Right atrium auricular region (tissue), 2 donors: ENCODE data around the gene GNLY. TPM values are rescaled to one million over a fixed set of nuclear protein-coding genes. Genes with fewer than 3 reads are reported as not detected.
A peak's percentile ranks its signal among the peaks of the same experiment; 100 is the strongest.

Source experiments
- DNase-seq: peaks from one replicate; pipeline ENCODE4 v3.0.0-alpha.2; 2019; ENCODE audit warnings: low spot score
- H3K27ac ChIP-seq, 2 donors: fragments of 200-600 bp; sonication (generic); 1 replicate in 1 of 2; 2 replicates in 1 of 2; pipeline ENCODE4 v1.5.1; 2016 to 2019
- H3K27me3 ChIP-seq, 2 donors: fragments of 200-600 bp; sonication (generic); one replicate each; pipeline versions ENCODE4 v1.5.1 to v1.6.0; 2017 to 2019
- H3K36me3 ChIP-seq: fragments of 200-600 bp; sonication (generic); one replicate; pipeline ENCODE4 v1.5.1; 2016
- H3K4me1 ChIP-seq, 2 donors: fragments of 200-600 bp; sonication (generic); one replicate each; pipeline versions ENCODE4 v1.5.1 to v1.6.0; 2017 to 2019
- H3K4me3 ChIP-seq, 2 donors: fragments of 200-600 bp; sonication (generic); 1 replicate in 1 of 2; 2 replicates in 1 of 2; pipeline ENCODE4 v1.5.1; 2017 to 2019; ENCODE audit warnings: mild to moderate bottlenecking in 1 of 2, moderate library complexity in 1 of 2
- H3K9me3 ChIP-seq, 2 donors: fragments of 200-600 bp; sonication (generic); one replicate each; pipeline ENCODE4 v1.5.1; 2019
- total RNA-seq, 2 donors: library from RNA; depleted of rRNA; stranded (reverse); fragments of >200 nt; gene quantifications; one replicate each; pipeline ENCODE4 v1.1.0, GENCODE V29; 2016
- TF ChIP-seq, protein P1 (sequence below), 2 donors: fragments of 200-600 bp; sonication (generic); IDR thresholded peaks; one replicate each; pipeline ENCODE4 v1.5.1; 2019; ENCODE audit warnings: antibody characterized with exemption in 2 of 2

The GNLY gene
- total RNA-seq, 2 donors from 2014 or later = 1.4 TPM; not detected in 1

- Histone ChIP-seq H3K4me3 (no peak overlapping the region), H3K4me1 (peaks cover 0 to 34% of the 10 kb centered on the region in 2 donors), H3K9me3 (no peaks in the 10 kb centered on the region), H3K27ac (peak overlapping the region in 1 of 2 donors; percentile 41), H3K36me3 (no peaks in the 10 kb centered on the region), H3K27me3 (no peaks in the 10 kb centered on the region)
- TF ChIP-seq, protein P1, sequence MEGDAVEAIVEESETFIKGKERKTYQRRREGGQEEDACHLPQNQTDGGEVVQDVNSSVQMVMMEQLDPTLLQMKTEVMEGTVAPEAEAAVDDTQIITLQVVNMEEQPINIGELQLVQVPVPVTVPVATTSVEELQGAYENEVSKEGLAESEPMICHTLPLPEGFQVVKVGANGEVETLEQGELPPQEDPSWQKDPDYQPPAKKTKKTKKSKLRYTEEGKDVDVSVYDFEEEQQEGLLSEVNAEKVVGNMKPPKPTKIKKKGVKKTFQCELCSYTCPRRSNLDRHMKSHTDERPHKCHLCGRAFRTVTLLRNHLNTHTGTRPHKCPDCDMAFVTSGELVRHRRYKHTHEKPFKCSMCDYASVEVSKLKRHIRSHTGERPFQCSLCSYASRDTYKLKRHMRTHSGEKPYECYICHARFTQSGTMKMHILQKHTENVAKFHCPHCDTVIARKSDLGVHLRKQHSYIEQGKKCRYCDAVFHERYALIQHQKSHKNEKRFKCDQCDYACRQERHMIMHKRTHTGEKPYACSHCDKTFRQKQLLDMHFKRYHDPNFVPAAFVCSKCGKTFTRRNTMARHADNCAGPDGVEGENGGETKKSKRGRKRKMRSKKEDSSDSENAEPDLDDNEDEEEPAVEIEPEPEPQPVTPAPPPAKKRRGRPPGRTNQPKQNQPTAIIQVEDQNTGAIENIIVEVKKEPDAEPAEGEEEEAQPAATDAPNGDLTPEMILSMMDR (IDR thresholded peaks at IDR 0.05) = no peak
- DNase-seq = no peak
Measured at GRCh38 chr2:85678377-85678776, 15.8 kb upstream of the GNLY start.

DNA sequence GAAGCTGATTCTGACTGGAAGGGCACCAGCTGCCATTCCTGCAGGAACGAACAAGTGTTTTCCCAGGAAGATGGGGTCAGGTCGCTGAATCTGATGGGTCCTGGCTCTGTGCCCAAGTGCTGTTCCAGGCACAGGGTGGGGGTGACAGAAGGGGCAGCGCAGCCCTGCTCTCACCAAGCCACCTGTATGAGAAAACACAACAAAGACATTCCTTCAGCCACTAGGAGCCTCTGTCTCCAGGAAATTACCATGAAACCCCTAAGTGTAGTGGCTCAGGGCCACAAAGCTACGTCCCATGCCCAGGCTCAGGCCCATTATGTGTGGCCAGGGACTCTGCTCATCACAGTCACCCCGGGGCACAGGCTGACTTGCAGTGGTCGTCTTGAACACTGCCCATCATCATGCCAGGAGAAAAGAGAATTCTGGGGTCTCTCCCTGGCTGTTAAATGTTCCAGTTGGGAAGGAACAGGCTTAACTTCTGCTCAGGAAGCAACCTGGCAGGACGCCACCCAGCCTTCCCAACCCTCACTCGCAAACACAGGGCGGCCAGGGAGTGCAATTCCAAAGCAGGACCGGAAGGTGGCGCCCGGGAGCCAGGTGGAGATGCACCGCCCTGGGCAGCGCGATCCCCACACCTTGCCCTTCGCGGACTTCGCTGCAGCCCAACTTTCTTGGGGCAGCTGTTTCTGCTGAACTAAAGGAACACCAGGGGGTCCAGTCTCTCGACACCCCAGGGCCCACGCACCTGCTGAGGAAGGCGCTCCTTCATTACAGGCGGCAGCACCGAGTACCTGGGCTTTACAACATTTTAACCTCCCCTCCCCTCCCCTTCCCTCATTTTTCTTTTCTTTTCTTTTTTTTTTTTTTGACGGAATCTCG, 15.1 kb upstream of the GNLY start:
- H3K36me3 ChIP-seq = no peaks in the 10 kb centered on the region
- H3K9me3 ChIP-seq = no peaks in the 10 kb centered on the region
- H3K4me1 ChIP-seq = peaks cover 0 to 34% of the 10 kb centered on the region in 2 donors
- peak; percentile 94 for DNase-seq
- H3K27me3 ChIP-seq = no peaks in the 10 kb centered on the region
- TF ChIP-seq, protein P1 (IDR thresholded peaks at IDR 0.05) = peak; percentile 98 to 99
- no peak overlapping the region for H3K4me3 ChIP-seq
- peak overlapping the region in 1 of 2 donors; percentile 41 for H3K27ac ChIP-seq

DNA sequence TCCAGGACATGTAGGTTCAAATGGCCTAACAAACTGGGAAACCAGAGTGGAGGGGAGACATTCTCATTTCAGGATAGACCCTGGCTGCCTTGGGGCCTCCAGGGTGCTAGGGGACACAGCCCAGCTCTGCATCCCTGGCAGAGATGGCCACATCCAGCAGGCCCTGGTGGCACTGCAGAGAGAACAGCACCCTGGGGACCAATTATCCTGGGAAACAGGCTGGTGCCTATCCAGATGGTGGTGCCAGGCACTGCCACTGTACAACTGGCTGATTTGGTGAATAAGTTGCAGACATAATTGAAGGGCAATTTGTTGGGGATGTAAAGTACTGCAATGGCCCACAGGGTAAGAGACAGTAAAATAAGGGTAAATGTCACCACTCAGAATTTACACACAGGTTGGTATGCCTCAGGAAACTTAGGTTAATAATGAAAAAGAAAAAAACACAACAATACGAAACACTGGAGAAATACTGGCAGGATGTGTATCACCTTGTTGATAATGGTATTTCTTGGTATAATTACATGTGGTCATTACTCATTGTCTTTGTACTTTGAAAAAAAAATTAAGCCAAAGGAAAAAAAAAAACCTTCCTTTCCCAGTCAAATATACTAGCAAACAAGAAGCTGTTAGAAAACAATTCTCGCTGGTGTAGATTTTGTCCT, 13.3 kb upstream of the GNLY start:
- H3K36me3 ChIP-seq = no peaks in the 10 kb centered on the region
- no peak for DNase-seq
- no peaks in the 10 kb centered on the region for H3K27me3 ChIP-seq
- peaks cover 0 to 34% of the 10 kb centered on the region in 2 donors for H3K4me1 ChIP-seq
- H3K9me3 ChIP-seq = no peaks in the 10 kb centered on the region
- peak overlapping the region; percentile 26 to 58 for H3K27ac ChIP-seq
- no peak overlapping the region for H3K4me3 ChIP-seq
- TF ChIP-seq, protein P1 (IDR thresholded peaks at IDR 0.05) = no peak

DNA sequence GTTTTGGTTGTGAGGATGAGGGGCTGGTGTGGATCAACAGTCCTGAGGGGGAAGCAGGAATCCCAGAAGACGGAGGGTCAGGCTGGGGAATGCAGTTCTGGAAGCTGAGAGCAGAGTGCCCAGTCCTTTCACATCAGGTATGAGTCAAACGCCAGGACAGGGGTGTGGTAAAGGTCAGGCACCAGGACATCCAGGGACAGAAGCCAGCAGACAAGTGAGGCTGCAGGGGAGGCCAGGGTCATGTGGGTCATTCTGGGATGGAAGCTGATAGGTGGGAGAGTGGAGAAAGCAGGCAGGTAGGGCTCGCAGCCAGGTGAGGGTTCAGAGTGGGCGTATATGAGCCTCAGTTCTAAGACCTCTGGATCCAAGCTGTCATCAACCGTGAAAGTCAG, 12.8 kb upstream of the GNLY start:
- no peaks in the 10 kb centered on the region for H3K9me3 ChIP-seq
- peak overlapping the region; percentile 7 to 58 for H3K27ac ChIP-seq
- DNase-seq = no peak
- peaks cover 0 to 34% of the 10 kb centered on the region in 2 donors for H3K4me1 ChIP-seq
- H3K36me3 ChIP-seq = no peaks in the 10 kb centered on the region
- TF ChIP-seq, protein P1 (IDR thresholded peaks at IDR 0.05) = no peak
- H3K27me3 ChIP-seq = no peaks in the 10 kb centered on the region
- H3K4me3 ChIP-seq = no peak overlapping the region

GRCh38 chr2:85681776-85682175, 12.4 kb upstream of the GNLY start:
- Histone ChIP-seq H3K36me3 (no peaks in the 10 kb centered on the region), H3K9me3 (no peaks in the 10 kb centered on the region), H3K27ac (peak overlapping the region in 1 of 2 donors; percentile 7), H3K4me1 (peaks cover 0 to 34% of the 10 kb centered on the region in 2 donors), H3K4me3 (no peak overlapping the region), H3K27me3 (no peaks in the 10 kb centered on the region)
- DNase-seq = no peak
- TF ChIP-seq, protein P1 (IDR thresholded peaks at IDR 0.05) = no peak
